Measurements from ENCODE around the gene NSUN7.

Gene NSUN7

DNA sequence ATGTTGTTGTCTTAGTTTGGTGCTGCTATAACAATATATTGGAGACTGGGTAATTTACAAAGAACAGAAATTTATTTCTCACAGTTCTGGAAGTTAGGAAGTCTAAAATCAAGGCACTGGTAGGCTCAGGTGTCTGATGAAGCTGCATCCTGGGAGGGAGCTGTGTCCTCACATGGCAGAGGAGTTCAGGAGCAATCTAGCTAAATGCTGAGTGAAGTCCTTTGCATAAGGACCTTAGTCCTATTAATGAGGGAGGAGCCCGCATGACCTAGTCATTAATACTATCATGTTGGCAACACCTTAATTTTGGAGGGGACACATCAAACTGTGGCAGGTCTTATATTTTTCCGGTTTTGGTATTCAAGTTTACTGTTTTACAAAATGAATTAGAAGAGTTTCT, 36.0 kb upstream of the NSUN7 start:
- TF ChIP-seq, protein P1, sequence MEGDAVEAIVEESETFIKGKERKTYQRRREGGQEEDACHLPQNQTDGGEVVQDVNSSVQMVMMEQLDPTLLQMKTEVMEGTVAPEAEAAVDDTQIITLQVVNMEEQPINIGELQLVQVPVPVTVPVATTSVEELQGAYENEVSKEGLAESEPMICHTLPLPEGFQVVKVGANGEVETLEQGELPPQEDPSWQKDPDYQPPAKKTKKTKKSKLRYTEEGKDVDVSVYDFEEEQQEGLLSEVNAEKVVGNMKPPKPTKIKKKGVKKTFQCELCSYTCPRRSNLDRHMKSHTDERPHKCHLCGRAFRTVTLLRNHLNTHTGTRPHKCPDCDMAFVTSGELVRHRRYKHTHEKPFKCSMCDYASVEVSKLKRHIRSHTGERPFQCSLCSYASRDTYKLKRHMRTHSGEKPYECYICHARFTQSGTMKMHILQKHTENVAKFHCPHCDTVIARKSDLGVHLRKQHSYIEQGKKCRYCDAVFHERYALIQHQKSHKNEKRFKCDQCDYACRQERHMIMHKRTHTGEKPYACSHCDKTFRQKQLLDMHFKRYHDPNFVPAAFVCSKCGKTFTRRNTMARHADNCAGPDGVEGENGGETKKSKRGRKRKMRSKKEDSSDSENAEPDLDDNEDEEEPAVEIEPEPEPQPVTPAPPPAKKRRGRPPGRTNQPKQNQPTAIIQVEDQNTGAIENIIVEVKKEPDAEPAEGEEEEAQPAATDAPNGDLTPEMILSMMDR (conservative IDR thresholded peaks at IDR 0.05; ENCODE audit: low read depth, low read length) = no peak
- no peak overlapping the region for H3K4me3 ChIP-seq (ENCODE audit: low read depth, low read length)
- no peak for DNase-seq (ENCODE audit: low read depth)

DNA sequence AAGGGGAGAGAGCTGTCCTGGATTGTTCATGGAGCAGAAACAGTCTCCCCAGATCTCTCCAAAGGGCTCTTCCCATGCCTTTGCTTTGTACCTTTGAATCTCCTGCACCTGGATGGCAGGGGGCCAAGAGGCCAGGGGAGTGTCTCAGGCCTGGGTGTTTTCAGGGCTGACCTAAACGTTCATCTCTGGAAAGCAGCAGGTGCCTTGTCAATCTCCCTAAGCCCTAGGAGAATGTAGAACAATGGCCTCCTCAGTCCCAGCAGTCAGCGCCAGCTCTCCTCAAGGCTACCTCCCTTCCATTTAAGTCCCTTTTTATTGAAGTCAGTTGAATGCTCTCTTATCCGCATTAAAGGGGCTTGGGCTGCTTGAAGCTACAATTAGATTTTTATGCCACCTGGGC, 31.2 kb upstream of the NSUN7 start:
- TF ChIP-seq, protein P1 (conservative IDR thresholded peaks at IDR 0.05; ENCODE audit: low read depth, low read length) = no peak
- no peak overlapping the region for H3K4me3 ChIP-seq (ENCODE audit: low read depth, low read length)
- no peak for DNase-seq (ENCODE audit: low read depth)

DNA sequence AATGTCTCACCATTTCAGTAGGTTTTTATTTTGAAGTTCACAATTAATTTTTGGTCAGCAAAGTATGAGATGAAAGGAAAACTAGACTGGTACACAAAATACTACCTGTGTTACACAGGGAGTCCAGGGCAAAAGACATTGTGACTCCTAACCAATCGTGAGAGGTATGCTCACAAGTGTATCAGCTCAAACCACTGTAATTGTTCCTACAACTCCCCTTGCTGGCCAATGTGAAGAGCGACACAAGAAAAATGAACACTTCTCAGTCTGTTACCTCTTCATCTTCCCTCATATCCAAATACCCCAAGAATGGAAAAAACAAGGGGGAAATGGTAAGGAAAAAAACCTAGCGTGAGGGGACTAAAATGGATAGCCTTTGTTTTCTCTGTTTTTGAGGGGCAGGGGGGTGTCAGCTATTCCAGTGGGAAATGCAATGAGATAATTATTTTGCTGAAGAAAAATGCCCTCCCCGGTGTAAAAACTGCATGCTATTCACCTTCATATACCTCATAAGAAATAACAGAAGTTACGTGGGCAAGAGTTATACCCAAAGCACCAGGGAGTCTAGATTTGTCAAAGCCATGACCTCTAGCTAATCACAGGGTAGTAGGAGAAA, 30.6 kb upstream of the NSUN7 start:
- DNase-seq (ENCODE audit: low read depth) = peak; percentile 85
- no peak overlapping the region for H3K4me3 ChIP-seq (ENCODE audit: low read depth, low read length)
- TF ChIP-seq, protein P1 (conservative IDR thresholded peaks at IDR 0.05; ENCODE audit: low read depth, low read length) = peak; percentile 78

DNA sequence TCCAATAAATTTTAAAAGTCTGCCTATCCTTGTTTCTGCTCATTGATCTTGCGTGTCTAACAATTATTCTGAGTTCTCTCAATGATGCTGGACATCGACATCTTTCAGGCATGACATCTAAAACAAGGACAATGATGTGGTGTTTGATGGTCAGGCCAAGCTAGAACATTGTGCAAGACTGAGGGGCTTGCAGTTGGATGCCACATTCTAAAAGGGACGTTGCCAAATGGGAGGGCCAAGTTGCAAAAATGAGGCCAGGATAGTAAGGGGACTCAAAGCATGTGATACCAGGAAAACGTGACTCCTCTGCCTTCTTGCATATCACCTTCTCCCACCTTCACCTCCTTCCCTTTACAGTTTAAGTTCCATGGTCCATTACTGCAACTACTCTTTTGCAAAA, 29.4 kb upstream of the NSUN7 start:
- TF ChIP-seq, protein P1 (conservative IDR thresholded peaks at IDR 0.05; ENCODE audit: low read depth, low read length) = no peak
- no peak overlapping the region for H3K4me3 ChIP-seq (ENCODE audit: low read depth, low read length)
- no peak for DNase-seq (ENCODE audit: low read depth)

DNA sequence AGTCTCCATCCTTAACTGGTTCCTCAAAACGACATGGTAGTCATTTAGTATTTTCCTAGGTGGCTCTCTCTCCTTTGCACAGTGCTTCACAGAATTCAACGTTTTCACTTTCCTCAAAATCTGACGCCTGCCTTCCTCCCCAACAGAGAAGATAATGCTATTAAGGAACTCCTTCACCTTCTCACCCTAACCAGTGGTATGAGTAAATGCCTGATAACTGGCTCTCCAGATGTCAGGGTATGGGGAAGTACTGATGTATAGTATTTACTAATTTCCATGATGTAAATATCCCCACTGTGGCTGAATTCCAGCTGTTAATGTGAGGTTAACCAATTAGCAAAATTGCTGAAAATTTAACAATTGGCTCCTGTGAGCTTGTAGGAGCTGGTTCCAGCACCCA, 28.8 kb upstream of the NSUN7 start:
- TF ChIP-seq, protein P1 (conservative IDR thresholded peaks at IDR 0.05; ENCODE audit: low read depth, low read length) = no peak
- no peak for DNase-seq (ENCODE audit: low read depth)
- no peak overlapping the region for H3K4me3 ChIP-seq (ENCODE audit: low read depth, low read length)

DNA sequence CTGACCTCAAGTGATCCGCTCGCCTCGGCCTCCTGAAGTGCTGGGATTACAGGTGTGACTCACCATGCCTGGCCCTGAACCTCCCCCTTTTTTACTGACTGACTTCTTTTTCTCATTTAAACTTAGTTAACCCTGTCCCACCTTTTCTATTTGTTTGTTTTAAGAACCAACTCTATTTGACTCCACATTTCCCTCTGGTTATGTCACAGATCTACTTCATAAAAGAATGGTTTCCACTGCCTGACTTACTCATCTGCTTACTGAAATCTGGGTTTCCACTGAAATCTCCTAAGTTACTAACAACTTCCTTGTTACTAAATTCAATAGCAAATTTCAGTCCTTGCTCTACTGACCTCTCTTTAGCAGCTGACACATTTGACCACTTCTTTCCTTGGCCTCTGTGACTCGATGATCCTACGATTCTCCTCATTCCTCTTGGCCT, 28.0 kb upstream of the NSUN7 start:
- TF ChIP-seq, protein P1 (conservative IDR thresholded peaks at IDR 0.05; ENCODE audit: low read depth, low read length) = no peak
- peak; percentile 58 for DNase-seq (ENCODE audit: low read depth)
- H3K4me3 ChIP-seq (ENCODE audit: low read depth, low read length) = no peak overlapping the region

DNA sequence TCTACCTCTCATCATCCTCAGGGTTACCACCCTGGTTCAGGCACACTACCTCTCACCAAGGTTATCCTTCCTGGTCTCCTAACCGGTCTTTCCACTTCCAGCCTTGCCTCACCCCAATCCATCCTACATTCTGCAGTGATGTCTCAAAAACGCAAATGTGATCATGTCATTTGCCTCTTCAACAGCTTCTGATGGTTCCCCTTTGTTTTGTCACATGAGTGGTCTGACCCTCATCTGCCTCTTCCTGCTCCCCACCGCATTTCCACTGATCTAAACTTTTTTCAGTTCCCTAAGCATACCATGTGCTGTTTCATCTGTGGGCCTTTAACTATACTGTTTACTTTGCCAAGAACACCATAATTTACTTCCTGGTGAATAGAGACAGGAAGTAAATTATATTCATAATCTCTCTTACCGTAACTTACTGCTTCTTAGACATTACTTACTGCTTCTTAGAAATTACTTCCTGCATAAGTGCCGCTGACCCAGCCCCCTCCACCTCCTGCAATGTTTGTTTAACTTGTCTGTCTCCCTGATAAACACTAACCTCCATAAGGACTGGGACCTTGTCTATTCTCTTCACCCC, 27.1 kb upstream of the NSUN7 start:
- H3K4me3 ChIP-seq (ENCODE audit: low read depth, low read length) = no peak overlapping the region
- no peak for DNase-seq (ENCODE audit: low read depth)
- TF ChIP-seq, protein P1 (conservative IDR thresholded peaks at IDR 0.05; ENCODE audit: low read depth, low read length) = no peak

All from choroid plexus epithelial cell (primary cell).